RCC 7860 (cell line): ENCODE results near the gene ZSCAN10.
"Not testable (repeated sequence)": the region's sequence is repeated elsewhere in the genome, so short reads cannot be mapped to it uniquely, and the experiment has no call there.

Experiments
- DNase-seq: peaks from one replicate; pipeline ENCODE4 v3.0.0-alpha.2; 2015; ENCODE audit warnings: low spot score
- FAIRE-seq: peaks from 2 replicates; lab custom pipeline; 2012; peaks lifted over from hg19 to GRCh38; lab: Jason Lieb, UNC

Gene ZSCAN10

DNA sequence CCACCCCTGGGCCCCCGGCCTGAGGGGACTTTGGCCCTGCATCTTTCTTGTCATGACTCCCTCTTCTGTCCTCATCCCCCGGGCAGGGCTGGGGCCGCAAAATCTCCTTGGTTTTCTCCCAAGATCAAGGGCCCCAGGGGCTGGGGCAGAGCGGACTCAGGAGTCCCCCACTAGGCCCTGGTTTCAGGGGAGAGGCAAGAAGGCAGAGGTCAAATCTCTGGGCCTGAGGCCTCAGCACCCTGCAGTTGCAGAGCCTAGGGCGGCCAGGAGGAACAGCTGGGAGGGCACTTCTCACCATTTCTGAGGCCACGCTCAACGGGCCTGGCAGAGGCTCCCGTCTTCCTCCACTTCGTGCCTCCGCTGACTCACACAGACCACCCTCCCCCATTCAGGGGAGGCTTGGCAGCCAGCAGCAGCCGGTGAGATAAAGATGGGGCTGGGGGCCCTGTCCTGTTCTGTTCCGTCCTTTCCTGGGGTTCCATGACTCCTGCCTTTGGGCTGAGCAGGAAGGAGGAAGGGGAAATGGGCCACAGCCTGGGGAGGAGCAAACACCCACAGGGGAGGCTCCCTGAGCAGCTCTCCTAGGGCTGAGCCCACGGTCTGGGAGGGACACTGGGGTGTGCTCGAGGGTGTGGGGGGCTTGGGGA, 12.4 kb downstream of the ZSCAN10 start:
- FAIRE-seq: no peak
- no peak for DNase-seq

DNA sequence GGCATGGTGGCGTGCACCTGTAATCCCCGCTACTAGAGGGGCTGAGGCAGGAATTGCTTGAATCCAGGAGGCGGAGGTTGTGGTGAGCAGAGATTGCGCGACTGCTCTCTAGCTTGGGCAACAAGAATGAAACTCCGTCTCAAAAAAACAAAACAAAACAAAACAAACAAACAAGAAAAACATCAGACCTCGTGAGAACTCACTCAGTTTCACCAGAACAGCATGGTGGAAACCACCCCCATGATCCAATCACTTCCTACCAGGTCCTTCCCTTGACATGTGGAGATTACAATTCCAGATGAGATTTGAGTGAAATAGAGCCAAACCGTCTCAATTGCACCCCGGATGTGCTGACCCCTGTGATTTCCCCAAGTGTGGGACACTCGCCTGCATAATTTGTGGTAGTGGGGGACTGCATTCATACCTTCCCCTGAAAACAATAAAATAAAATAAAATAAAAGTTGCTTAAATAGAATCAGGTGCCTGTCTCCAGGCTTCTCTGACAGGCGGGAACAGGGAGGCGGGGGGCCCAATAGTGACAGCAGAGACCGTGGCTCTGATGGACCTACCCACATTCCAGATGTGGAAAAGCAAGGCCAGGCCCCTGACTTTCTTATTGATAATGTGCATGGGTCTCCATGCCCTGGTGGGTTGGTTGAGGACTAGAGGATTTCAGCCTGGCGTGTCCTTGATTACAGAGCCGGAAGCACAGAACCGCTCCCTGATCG, 13.1 kb downstream of the ZSCAN10 start:
- no peak for DNase-seq
- FAIRE-seq: no peak

DNA sequence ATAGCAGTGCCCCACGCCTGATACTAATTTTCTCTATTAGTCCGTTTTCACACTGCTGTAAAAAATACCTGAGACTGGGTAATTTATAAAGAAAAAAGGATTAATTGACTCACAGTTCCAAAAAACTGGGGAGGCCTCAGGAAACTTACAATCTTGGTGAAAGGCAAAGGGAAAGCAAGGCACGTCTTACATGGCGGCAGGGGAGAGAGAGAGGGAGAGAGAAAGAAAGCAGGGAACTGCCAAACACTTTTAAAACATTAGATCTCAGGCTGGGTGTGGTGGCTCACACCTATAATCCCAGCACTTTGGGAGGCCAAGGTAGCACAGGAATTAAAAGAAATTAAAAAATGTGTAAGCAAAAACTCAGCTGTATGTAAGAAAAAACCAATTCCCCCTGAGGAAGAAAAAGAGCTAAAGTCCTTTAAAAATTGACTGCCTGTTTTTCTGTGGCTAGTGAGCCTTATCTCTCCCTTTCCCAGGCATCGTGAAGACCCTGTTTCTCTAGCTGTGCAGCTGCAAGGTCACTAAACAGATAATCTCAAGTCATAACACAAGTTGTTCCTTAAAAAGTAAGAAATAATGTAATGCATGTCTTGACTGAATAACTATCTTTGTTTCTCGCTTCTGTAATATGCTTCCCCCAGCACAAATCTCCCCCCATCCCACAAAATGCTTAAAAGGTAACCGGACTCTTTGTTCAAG, 14.0 kb downstream of the ZSCAN10 start:
- DNase-seq (no peak), FAIRE-seq (no peak)

DNA sequence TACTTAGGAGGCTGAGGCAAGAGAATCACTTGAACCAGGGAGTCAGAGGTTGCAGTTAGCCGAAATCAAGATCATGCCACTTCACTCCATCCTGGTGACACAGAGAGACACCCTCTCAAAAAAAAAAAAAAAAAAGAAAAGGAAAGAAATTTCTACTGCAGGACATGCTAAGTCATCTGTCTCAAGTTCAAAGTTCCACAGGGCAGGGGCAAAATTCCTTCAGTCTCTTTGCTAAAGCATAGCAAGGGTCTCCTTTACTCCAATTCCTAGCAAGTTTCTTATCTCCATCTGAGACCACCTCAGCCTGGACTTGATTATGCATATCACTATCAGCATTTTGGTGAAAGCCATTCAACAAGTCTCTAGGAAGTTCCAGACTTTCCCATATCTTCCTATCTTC, 14.6 kb downstream of the ZSCAN10 start:
- no peak for FAIRE-seq
- DNase-seq: no peak

DNA sequence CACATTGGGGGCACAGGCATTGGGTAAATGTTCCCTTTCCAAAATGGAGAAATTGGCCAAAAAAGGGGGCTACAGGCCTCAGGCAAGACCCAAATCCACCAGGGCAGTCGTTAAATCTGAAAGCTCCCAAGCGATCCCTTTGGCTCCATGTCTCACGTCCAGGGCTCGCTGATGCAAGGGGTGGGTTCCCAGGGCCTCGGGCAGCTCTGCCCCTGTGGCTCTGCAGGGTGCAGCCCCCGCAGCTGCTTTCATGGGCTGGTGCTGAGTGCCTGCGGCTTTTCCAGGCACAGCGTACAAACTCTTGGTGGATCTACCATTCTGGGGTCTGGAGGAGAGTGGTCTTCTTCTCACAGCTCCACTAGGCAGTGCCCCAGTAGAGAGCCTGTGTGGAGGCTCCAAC, 15.7 kb downstream of the ZSCAN10 start:
- FAIRE-seq, DNase-seq: not testable (repeated sequence)

DNA sequence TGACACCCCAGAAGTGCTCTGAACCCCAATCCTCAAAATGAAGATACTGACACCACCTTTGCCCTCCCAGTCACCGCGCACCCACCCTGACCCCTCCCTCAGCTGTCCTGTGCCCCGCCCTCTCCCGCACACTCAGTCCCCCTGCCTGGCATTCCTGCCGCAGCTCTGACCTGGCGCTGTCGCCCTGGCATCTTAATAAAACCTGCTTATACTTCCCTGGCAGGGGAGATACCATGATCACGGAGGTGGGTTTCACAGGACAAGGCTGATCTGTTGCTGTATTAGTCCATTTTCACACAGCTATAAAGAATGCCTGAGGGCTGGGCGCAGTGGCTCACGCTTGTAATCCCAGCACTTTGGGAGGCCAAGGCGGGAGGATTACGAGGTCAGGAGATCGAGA, 17.1 kb downstream of the ZSCAN10 start:
- not testable (repeated sequence) for FAIRE-seq, DNase-seq

DNA sequence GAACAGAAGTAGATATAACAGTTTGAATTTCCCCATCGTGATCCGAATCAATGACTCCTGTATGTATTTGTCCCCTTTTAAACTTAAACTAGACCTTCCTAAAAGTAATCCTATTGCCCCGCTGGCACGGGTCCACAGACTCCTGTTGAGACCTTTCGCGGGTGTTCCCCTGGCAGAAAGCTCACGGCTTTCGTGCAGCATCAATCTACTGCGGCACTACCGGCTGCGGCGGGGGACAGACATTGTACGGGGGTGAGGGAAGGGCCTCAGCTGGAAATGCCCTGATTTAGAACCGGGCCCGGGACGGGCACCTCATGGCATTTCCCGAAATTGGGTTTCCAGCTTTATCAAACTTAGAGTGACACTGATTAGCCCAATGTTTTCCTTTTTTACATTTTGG, 19.1 kb downstream of the ZSCAN10 start:
- FAIRE-seq (no peak), DNase-seq (no peak)

DNA sequence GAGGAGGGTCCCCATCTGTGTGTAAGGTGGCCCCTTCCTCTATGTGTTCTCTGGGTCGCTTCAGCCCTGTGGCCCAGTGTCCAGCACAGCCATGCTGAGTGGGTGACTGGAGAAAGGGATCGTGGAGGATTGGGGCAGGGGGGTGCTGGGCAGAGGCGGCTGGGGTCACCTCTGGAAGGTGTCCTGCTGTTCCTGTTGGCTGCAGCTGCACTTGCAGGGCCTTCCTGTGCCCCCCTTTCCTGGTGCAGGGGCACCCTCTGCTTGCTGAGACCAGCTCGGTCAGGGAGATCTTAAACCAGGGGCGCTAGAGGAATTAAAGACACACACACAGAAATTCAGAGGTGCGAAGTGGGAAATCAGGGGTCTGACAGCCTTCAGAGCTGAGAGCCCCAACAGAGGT, 22.5 kb downstream of the ZSCAN10 start:
- no peak for DNase-seq
- no peak for FAIRE-seq

DNA sequence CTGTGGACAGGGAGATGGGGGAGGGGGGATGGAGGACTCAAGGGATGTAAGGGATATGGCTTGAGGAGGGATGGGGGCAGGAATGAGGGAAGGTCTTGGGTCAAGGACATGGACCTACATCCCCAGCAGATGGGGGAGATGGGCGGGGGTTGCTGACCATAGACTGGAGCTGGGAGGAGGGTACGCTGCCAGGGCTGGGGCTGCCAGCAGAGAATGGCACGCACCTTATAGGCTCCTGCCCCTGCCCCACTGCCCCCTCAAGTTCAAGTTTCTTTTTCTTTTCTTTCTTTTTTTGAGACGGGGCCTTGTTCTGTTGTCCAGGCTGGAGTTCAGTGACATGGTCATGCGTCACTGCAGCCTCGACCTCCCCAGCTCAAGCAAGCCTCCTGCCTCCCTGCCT, 23.1 kb downstream of the ZSCAN10 start:
- not testable (repeated sequence) for FAIRE-seq, DNase-seq

DNA sequence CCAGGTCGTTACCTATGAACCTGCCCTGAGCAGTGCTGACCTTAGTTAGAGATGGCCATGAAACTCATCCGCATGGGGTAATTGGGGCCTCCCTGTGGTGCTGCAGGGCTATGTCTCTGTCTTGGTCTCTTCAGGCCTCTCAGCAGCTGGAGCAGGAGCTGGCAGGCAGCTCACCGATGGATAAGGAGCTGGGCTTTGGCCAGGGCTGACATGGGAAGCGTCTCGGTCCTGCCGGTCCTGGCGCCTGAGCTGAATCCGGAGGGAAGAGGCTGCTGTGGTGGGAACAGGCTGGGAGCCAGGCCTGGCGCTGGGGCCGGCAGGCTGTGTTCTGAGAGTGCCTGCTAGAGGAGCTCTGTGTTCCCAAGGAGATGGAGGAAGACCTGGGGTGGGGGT, 23.6 kb downstream of the ZSCAN10 start:
- no peak for DNase-seq
- FAIRE-seq: no peak

DNA sequence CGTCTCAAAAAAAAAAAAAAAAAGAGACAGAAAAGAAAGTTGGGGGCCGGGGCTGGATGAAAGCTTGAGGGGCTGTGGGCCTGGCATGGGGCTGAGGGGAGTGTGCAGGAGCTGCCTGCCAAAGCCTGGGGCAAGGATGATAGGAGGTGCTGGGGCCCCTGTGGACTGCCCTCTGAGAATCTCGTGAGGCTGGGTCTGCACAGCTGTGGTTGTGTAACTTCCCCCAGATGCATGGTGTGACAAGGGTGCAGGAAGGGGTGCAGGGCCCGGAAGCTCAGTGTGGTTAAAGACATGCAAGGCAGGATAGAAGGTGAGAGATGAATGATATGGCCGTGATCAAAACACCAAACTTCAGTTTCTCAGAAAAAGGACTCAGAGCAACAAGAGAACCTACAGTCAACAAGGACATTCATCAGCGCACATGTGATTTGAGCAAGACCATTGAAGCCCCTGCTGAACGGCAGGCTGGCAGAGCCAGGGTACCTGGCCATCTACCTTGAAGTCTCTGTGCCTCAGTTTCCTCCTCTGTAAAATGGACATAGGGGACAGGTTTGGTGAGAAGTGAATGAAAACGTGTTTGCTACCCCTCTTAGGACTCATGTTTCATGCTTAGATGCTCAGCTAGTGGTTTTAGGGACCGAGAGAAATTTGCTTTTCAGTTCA, 24.1 kb downstream of the ZSCAN10 start:
- no peak for DNase-seq

DNA sequence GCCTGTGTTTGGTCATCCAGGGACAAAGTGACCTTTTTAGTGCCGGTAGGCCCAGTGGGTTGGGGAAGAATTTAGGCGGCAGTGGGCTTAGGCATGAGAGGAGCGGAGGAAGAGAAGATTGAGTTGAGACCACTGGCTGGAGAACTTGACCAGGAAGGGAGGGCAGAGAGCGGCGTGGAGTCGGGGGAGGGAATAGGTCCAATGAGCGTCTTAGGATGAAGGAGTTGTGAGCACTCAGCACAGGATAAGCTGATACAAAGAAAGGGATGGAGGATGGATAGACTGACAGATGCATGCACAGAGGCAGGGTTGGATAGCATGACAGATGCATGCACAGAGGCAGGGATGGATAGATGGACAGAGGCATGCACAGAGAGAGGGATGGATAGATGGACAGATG, 25.6 kb downstream of the ZSCAN10 start:
- FAIRE-seq (no peak), DNase-seq (no peak)

More for the DNA sequence above, 24.1 kb downstream of the ZSCAN10 start:
- FAIRE-seq: no peak

DNA sequence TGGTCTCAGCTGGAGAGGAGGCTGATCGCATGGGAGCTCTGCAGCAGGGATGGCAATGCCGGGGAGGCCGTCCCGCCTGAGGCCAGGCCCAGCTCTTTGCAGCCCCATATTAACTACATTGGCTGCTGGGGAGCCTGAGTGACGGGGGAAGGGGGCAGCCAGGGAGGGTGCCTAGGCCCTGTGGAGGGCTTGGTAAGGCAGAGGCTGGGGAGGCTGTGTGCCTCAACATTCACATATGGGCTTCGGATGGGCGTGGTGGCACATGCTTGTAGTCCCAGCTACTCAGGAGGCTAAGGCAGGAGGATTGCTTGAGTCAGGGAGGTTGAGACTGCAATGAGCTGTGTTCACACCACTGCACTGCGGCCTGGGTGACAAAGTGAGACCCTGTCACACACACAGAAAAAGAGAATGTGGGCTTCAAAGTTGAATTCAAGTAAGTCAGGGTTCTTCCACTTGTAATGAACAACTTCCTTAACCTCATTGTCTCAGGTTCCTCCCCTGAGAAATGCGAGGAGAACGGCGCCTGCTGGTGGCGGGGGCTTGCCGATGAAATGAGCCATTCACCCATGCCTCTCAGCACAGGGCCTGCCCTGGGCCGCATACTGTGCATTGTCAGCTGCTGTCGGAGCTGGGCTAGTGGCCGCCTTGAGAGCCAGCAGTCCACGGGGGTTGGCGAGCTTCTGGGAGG, 26.4 kb downstream of the ZSCAN10 start:
- not testable (repeated sequence) for FAIRE-seq, DNase-seq

DNA sequence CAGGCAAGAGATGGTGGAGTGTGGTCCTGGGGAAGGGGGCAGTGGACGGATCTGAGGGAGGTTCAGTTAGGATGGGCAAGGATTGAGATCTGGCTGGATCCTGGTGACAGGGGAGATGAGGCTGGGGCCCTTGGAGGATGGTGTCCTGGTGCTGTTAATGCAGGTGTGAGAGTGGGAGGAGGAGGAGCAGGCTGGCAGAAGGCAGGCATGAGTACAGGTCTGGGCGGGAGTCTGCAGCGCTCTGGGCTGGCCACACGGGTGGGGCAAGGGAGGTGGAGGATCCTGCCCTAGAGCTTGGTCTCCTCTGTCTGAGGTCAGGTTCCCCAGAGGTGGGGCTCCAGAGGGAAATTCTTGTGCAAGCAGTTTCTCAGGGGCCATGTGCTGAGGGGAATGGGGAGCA, 26.9 kb downstream of the ZSCAN10 start:
- FAIRE-seq, DNase-seq: not testable (repeated sequence)

DNA sequence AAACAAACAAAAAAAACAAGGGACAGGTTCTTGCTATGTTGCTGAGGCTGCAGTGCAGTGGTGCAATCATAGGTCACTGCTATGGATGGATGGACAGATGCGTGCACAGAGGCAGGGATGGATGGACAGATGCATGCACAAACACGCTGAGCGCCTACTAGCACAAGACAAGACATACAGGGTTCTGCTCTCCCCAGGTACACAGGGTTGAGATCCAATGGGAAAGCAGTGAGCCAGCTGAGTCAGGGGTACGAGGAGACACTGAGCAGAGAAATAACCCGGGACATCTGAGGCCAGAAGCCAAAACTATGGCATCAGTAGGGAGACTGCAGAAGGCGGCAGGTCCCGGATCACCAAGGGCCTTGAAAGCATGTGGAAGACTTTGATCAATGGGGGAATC, 27.4 kb downstream of the ZSCAN10 start:
- FAIRE-seq (no peak), DNase-seq (no peak)

DNA sequence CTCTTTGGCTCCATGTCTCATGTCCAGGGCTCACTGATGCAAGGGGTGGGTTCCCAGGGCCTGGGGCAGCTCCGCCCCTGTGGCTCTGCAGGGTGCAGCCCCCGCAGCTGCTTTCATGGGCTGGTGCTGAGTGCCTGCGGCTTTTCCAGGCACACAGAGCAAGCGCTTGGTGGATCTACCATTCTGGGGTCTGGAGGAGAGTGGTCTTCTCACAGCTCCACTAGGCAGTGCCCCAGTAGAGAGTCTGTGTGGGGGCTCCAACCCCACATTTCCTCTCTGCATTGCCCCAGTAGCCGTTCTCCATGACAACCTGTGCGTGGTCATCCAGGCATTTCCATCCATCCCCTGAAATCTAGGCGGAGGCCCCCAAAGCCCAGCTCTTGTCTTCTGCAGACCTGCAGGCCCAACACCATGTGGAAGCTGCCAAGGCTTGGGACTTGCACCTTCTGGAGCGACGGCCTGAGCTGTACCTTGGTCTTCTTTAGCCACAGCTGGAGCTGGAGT, 28.4 kb downstream of the ZSCAN10 start:
- DNase-seq (no peak), FAIRE-seq (no peak)

DNA sequence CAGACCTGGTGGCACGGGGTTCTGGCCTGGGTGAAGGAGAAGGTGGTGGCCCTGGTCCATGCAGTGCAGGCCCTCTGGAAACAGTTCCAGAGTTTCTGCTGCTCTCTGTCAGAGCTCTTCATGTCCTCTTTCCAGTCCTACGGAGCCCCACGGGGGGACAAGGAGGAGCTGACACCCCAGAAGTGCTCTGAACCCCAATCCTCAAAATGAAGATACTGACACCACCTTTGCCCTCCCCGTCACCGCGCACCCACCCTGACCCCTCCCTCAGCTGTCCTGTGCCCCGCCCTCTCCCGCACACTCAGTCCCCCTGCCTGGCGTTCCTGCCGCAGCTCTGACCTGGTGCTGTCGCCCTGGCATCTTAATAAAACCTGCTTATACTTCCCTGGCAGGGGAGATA, 29.9 kb downstream of the ZSCAN10 start:
- FAIRE-seq, DNase-seq: not testable (repeated sequence)

DNA sequence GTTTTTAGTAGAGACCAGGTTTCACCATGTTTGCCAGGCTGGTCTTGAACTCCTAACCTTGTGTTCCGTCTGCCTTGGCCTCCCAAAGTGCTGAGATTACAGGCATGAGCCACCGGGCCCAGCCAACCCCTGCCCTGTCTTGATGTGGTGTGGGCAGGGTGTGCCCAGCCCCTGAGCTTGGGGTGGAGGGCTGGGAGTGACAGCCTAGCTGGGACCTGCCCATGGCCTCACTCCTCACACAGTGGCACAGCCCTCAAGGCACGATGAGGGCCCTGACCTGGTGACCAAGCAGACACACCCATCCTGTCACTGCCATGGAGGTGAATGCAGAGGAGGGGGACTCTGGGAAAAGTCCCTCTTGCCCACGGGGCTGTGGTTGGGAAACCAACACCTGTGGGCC, 30.6 kb downstream of the ZSCAN10 start:
- FAIRE-seq (no peak), DNase-seq (no peak)

DNA sequence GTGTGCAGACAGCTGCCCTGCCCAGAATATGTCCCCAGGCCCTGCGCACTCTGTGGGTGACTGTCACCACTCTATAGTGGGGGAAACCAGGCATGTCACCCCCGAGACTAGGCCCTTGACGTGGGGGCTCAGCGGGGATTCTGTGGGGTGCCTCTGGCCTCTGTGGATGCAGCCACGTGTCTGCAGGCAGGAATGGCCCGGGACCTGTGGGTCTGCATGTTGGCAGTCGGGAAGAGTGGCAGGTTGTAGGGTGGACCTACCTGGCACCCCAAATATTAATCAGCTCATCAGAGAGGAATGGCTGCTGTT, 32.7 kb downstream of the ZSCAN10 start:
- DNase-seq (no peak), FAIRE-seq (no peak)

DNA sequence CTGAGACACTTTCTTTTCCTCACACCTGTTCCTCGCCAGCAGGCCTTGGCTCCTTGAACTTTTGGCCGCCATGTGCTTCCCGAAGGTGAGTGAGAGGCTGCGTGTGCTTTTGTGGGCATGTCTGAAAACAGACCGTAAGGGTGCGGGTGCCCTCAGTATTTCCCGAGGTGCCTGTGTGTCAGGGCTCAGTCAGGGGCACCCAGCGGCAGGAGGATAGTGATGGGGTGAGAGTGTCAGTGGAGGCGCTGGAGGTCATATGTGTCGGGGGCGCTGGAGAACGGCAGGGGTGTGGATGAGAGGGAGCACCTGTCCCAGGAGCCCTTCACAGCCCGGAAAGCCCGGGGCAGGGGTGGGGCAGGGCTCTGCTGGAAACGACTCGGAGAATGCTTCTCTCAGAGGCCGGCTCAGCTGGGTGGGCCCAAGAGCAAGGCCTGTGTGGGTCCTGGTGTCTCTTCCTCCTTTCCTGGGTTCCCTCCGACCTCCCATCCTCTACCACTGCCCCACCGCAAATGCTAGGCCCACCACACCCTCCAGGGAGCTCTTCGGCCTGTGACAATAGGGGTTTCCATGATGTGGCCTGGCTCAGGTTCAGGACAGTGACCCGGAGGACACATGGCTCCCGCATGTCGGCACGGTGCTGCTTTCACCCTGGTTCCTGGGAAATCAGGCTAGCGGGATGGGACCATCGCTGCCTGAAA, 33.2 kb downstream of the ZSCAN10 start:
- no peak for DNase-seq
- no peak for FAIRE-seq
